ENCODE results near the gene HOXD13. TPM values are rescaled to one million over a fixed set of nuclear protein-coding genes. Genes with fewer than 3 reads are reported as not detected.

HOXD13 gene
- total RNA-seq, 2 experiments from 2014 or later: not detected

DNA sequence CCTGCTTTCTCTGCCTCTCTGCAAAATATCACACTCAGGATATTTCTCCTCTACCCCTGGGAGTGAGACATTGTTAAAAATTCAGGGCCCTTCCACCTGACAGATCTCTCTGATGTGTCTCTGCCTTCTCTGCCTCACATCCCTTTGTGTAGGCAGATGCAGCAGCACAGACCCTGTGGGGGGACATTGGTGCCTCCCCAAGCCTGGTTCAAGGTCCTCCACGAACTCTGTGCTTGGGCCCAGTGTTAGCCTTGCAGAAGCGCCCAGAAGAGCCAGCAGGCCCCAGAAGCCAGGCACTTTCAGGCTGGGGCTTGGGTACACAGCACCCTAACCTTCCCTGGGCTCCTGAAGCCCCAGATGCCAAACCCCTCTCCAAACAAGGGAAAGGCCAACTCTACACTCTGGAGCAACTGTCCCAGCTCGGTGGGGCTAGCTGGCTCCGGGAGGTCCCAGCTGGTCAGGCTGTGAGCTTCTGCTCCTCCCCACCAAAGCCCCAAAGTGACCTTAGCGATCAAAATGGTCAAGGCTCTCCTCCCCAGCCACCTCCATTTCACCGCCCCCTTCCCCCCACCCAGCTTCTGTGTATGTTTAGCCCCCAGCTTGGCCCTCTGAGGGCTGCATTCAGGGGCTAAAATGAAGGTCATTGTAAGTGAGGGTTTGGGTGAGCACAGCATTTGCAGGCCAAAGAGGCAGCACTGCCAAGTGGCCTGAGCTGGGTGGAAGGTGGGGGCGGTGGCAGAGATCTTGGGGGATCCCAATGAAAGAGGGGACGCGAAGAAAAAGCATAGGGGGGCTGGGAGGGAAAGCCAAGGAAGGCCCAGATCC is 32.6 kb downstream of the HOXD13 start:
- no peak for DNase-seq
- Mint-ChIP-seq H3K4me3 (no peak overlapping the region), H3K27me3 (peaks cover 87% of the 10 kb centered on the region), H3K4me1 (peaks cover 18% of the 10 kb centered on the region), H3K36me3 (no peaks in the 10 kb centered on the region), H3K27ac (no peak overlapping the region), H3K9me3 (no peaks in the 10 kb centered on the region)

- Mint-ChIP-seq H3K27ac (no peak overlapping the region), H3K36me3 (no peaks in the 10 kb centered on the region), H3K27me3 (peaks cover 87% of the 10 kb centered on the region), H3K4me1 (peaks cover 18% of the 10 kb centered on the region), H3K4me3 (no peak overlapping the region), H3K9me3 (no peaks in the 10 kb centered on the region)
- DNase-seq: no peak
Observed at GRCh38 chr2:176125772-176126054, 33.2 kb downstream of the HOXD13 start.

DNA sequence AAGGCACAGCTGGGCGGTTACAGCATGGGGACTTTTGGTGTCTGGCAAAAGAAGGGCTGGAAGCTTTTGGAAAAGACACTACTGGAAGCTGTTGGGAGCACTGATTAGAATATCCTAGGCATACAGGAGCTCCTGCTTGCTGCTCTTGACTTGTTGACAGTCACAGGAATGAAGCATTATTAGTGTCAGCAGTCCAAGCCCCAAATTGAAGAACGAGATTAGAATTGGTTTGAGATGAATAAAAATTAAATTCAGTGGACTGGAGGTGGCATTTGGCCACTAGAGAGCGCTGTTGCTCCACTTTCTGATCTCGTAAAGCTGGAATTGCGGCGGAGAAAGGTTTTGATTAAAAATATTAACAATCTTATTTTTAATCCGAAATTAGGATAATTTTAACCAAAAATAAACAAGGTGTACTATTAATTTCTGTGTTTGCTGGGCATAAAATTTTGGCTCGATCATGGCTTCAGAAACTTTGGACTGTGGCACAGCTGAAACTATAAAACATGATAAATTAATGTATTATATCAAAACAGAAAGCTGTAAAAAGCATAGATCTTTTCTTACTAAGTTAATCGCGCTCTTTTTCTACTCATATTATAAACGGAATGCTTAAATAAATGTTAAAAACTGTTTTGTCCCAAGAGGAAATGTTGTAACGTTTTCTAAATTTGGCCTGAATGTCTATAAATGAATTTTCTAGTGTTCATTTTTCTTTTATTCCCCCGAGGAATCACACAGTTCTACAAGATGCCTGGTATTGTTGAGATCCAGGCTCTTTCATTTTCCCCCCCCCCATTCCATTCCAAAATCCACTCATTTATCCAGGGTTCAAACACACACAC is 34.6 kb downstream of the HOXD13 start:
- no peak overlapping the region for H3K4me3 Mint-ChIP-seq

DNA sequence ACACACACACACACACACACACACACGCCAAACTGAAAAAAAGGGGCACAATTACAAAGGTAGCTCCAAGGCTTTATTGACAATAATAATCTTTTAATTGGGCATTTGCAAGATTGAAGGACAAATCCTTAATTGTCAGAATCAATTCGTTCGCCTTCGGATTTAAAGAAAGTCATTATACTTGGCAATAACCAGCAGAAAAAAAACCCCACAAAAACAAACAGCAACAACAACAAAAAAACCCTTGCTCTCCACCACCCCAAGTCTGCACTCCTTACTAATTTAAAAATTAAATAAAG is 35.2 kb downstream of the HOXD13 start:
- no peaks in the 10 kb centered on the region for H3K36me3 Mint-ChIP-seq
- H3K4me3 Mint-ChIP-seq: no peak overlapping the region
- H3K9me3 Mint-ChIP-seq: no peaks in the 10 kb centered on the region
- no peak for DNase-seq
- H3K4me1 Mint-ChIP-seq: peaks cover 30% of the 10 kb centered on the region
- H3K27me3 Mint-ChIP-seq: peaks cover 88% of the 10 kb centered on the region
- H3K27ac Mint-ChIP-seq: no peak overlapping the region

More for the DNA sequence above, 34.6 kb downstream of the HOXD13 start:
- Mint-ChIP-seq H3K27ac (no peak overlapping the region), H3K36me3 (no peaks in the 10 kb centered on the region), H3K27me3 (peaks cover 87% of the 10 kb centered on the region), H3K9me3 (no peaks in the 10 kb centered on the region), H3K4me1 (peaks cover 27% of the 10 kb centered on the region)
- DNase-seq: peak; percentile 44

DNA sequence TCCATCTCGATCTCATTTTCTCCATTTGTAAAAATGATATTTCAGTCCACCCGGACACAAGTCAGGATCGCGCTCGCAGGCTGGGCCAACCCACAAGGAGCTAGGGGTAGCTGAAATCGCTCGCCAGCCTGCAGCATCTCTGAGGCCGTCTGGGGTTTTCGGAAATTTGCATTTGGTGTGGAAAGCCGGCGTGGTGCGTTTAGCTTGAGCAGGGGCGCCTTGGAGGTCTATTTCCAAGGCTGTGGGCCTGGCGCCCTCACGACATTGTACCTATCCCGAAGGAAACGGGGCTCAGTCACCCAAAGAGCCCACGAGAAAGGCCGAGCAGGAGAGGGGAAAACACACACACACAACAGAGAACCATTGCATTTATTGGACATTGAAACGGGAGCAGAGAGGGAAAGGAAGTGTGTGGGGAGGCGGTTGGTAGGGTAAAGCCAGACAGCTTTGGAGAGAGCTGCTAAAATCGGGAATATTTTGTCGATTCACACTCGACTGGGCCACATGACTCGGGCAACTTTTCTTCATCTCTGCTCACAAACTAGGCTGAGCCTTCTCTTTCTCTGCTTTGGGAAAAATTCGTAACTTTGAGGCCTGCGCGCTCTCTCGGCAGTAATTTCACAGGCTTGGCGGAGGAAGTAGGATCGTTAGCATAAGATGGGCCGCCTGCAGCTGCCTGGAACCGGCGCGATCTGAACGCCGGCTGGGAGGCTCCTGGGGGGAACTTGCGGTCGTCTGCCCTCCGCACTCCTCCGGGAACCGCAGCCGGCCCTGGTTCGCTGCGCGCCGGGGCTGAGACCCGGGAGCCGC is 35.9 kb downstream of the HOXD13 start:
- no peak for DNase-seq
- peaks cover 91% of the 10 kb centered on the region for H3K27me3 Mint-ChIP-seq
- no peak overlapping the region for H3K4me3 Mint-ChIP-seq
- H3K9me3 Mint-ChIP-seq: no peaks in the 10 kb centered on the region
- H3K27ac Mint-ChIP-seq: peak overlapping the region; percentile 39
- no peaks in the 10 kb centered on the region for H3K36me3 Mint-ChIP-seq
- peaks cover 33% of the 10 kb centered on the region for H3K4me1 Mint-ChIP-seq

DNA sequence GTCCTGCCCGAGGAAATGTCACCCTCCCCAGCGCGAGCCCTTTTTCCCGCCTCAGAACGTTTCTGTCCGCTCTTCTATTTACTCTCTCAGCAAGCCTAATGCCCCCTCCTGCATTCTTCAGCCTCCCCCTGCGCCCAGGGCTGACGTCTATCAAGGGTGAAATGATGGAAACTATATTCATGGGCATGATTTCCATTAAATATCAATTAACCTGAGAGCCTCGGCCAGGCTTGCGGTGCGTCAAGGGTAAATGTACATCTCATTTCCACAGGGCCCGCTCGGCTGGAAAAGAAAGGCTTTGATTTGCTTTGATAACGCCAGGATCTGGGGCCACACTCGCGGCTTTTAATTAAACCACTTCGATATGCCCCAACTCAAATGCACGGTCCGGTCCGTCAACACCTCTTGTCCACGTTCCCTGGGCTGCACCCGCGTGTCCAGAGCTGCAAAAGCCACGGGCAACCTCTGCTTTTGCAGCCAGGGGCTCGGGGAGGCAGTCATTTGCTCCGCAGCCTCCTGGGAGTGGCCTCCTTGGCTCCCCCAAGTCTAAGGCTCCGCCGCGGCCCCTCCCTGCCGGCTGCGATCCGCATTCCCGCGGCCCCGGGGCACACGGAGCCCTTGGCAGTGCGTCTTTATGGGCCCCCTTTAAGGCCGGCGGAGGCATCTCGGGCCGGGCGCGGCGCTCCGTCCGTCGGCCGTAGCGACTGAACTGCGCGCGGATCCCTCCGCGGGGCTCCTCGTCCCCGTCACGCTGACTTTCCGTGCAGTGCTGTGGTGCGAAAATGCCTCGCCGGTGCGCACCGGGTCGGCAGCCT is 36.7 kb downstream of the HOXD13 start, which contains the start of gene HOXD8:
TSS of gene HOXD8 (plus strand) at position 724 of the 815 bp plus-strand sequence. CDS start 662 bp downstream, outside the sequence.
- H3K27ac Mint-ChIP-seq: no peak within 1 kb of the TSS
- H3K4me3 Mint-ChIP-seq: peak within 1 kb of the TSS; percentile 43
- H3K4me1 Mint-ChIP-seq: peaks cover 28% of the 10 kb centered on the region
- H3K36me3 Mint-ChIP-seq: no peaks in the 10 kb centered on the region
- DNase-seq: no peak
- no peaks in the 10 kb centered on the region for H3K9me3 Mint-ChIP-seq
- peaks cover 91% of the 10 kb centered on the region for H3K27me3 Mint-ChIP-seq

GRCh38 chr2:176129813-176130146 is 37.3 kb downstream of the HOXD13 start:
- H3K4me3 Mint-ChIP-seq: peak overlapping the region; percentile 29
- no peak for DNase-seq
- no peak overlapping the region for H3K27ac Mint-ChIP-seq
- peaks cover 28% of the 10 kb centered on the region for H3K4me1 Mint-ChIP-seq
- no peaks in the 10 kb centered on the region for H3K9me3 Mint-ChIP-seq
- H3K36me3 Mint-ChIP-seq: no peaks in the 10 kb centered on the region
- H3K27me3 Mint-ChIP-seq: peaks cover 91% of the 10 kb centered on the region

DNA sequence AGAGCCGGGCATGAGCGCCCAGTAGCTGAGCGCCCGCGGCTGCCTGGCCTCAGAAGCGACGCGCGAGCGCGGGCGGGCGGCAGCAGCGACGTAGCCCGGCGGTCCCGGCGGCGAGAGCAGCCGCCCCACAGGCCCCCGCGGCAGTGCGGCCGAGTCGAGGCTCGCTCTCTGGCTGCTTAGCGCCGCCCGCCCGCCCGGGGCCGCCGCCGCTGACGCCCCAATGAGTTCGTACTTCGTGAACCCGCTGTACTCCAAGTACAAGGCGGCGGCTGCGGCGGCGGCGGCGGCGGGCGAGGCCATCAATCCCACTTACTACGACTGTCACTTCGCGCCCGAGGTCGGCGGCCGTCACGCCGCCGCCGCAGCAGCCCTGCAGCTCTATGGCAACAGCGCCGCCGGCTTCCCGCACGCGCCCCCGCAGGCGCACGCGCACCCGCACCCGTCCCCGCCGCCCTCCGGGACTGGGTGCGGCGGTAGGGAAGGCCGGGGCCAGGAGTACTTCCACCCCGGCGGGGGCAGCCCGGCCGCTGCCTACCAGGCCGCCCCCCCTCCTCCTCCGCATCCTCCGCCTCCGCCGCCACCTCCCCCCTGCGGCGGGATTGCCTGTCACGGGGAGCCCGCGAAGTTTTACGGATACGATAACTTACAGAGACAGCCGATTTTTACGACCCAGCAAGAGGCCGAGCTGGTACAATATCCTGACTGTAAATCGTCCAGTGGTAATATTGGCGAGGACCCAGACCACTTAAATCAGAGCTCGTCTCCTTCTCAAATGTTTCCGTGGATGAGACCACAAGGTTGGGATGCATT is 37.8 kb downstream of the HOXD13 start:
- peak; percentile 37 for DNase-seq
- H3K4me3 Mint-ChIP-seq: peak overlapping the region; percentile 45
- H3K36me3 Mint-ChIP-seq: no peaks in the 10 kb centered on the region
- no peaks in the 10 kb centered on the region for H3K9me3 Mint-ChIP-seq
- H3K4me1 Mint-ChIP-seq: peaks cover 28% of the 10 kb centered on the region
- peaks cover 91% of the 10 kb centered on the region for H3K27me3 Mint-ChIP-seq
- no peak overlapping the region for H3K27ac Mint-ChIP-seq

DNA sequence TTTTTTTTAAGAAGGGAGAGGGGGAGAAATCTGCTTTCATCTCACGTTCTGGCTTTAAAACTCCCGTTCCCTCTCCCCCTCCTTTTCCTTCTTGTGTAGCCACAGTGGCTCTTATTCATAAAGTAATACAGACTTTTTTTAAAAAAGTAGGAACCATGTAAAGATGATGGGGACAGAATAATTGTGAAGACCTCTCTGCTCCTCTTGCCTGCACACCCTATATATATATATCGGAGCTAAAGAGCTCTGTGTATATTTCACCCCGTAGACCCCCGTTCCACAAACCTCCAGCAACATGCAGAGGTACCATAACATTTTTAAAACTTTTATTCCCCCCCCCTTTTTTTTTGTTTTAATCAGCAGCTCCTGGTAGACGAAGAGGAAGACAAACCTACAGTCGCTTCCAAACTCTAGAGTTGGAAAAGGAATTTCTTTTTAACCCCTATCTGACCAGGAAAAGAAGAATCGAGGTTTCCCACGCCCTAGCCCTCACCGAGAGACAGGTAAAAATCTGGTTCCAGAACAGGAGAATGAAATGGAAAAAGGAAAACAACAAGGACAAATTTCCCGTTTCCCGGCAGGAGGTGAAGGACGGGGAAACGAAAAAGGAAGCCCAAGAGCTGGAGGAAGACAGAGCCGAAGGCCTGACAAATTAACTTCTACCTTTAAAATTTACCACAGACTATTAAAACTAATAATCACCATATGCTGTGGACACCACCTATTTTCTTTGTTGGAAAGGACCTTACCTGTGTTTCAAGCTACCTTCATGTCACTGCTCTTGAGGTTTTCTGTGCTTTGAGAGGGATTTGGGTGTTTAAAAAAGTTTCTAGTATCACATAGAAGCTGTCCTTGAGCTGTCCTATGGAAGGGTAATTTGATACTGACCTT is 38.7 kb downstream of the HOXD13 start:
- Mint-ChIP-seq H3K36me3 (peaks cover 1% of the 10 kb centered on the region), H3K27me3 (peaks cover 91% of the 10 kb centered on the region), H3K4me3 (peak overlapping the region; percentile 45), H3K9me3 (peaks cover 2% of the 10 kb centered on the region), H3K27ac (no peak overlapping the region), H3K4me1 (peaks cover 34% of the 10 kb centered on the region)
- DNase-seq: no peak

- Mint-ChIP-seq H3K27me3 (peaks cover 89% of the 10 kb centered on the region), H3K4me3 (peak overlapping the region; percentile 66), H3K27ac (no peak overlapping the region), H3K36me3 (peaks cover 1% of the 10 kb centered on the region), H3K9me3 (peaks cover 2% of the 10 kb centered on the region), H3K4me1 (peaks cover 34% of the 10 kb centered on the region)
- no peak for DNase-seq
Observed at GRCh38 chr2:176131848-176132158, 39.3 kb downstream of the HOXD13 start.

GRCh38 chr2:176132205-176133171 is 40.0 kb downstream of the HOXD13 start:
- Mint-ChIP-seq H3K27ac (no peak overlapping the region), H3K36me3 (peaks cover 2% of the 10 kb centered on the region), H3K9me3 (peaks cover 2% of the 10 kb centered on the region), H3K4me3 (peak overlapping the region; percentile 66), H3K27me3 (peaks cover 89% of the 10 kb centered on the region), H3K4me1 (peaks cover 32% of the 10 kb centered on the region)
- no peak for DNase-seq

DNA sequence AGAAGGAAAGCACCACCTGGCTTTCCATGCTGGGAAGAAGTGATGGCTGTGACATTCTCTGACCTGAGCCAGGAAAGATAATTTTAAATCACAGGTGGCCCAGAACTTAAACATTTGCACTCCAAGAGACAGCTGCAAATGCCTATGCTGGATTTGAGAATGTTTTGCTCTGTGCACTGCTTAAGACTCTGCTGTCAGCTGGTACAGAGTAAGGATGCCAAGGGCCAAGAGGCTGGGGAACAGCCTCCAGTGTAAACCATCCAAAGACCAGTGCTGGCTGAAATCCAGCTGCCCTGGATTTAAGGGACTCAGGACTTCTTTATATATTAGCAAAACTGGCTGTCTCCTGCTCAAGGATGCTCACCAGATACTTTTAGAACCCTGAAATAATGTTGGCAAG is 40.9 kb downstream of the HOXD13 start:
- no peak for DNase-seq
- Mint-ChIP-seq H3K4me3 (no peak overlapping the region), H3K27me3 (peaks cover 89% of the 10 kb centered on the region), H3K9me3 (peaks cover 4% of the 10 kb centered on the region), H3K4me1 (peaks cover 30% of the 10 kb centered on the region), H3K27ac (no peak overlapping the region), H3K36me3 (peaks cover 5% of the 10 kb centered on the region)

All from activated naive CD8-positive, alpha-beta T cell treated with anti-CD3 and anti-CD28 coated beads for 36 hours (primary cell).